ENCODE measurements around the gene CAMK1D.
"Not testable (repeated sequence)": the region's sequence is repeated elsewhere in the genome, so short reads cannot be mapped to it uniquely, and the experiment has no call there.

CAMK1D gene

DNA sequence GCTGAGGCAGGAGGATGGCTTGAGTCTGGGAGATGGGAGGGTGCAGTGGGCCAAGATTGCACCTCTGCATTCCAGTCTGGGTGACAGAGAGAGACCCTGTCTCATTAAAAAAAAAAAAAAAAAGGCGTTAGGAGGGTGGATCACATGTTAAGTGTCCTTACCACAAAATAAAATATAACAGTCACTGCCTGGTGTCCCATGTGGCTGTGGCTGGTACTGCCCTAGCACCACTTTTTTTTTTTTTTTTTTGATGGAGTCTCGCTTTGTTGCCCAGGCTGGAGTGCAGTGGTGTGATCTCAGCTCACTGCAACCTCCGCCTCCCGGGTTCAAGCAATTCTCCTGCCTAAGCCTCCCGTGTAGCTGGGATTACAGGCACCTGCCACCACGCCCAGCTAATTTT is 460.7 kb downstream of the CAMK1D start:
- not testable (repeated sequence) for H3K27me3 ChIP-seq (replicated peaks; ENCODE audit: insufficient read depth, low read length); H3K27ac ChIP-seq (ENCODE audit: low read length); H3K36me3 ChIP-seq (replicated peaks; ENCODE audit: insufficient read depth, low read length); H3K4me2 ChIP-seq (ENCODE audit: low read depth, low read length); H3F3A ChIP-seq (ENCODE audit: insufficient read depth, low read length); H4K20me1 ChIP-seq (ENCODE audit: insufficient read depth, low read length); H3K9me2 ChIP-seq (replicated peaks; ENCODE audit: insufficient read depth, low read length); H3K4me3 ChIP-seq (ENCODE audit: low read length); DNase-seq; H3K79me2 ChIP-seq (ENCODE audit: low read length); H3K9me3 ChIP-seq (replicated peaks; ENCODE audit: insufficient read depth, low read length); H3K9ac ChIP-seq (ENCODE audit: low read length); H2AFZ ChIP-seq (ENCODE audit: low read length); H3K4me1 ChIP-seq (ENCODE audit: low read length)
- TF ChIP-seq, protein P1, sequence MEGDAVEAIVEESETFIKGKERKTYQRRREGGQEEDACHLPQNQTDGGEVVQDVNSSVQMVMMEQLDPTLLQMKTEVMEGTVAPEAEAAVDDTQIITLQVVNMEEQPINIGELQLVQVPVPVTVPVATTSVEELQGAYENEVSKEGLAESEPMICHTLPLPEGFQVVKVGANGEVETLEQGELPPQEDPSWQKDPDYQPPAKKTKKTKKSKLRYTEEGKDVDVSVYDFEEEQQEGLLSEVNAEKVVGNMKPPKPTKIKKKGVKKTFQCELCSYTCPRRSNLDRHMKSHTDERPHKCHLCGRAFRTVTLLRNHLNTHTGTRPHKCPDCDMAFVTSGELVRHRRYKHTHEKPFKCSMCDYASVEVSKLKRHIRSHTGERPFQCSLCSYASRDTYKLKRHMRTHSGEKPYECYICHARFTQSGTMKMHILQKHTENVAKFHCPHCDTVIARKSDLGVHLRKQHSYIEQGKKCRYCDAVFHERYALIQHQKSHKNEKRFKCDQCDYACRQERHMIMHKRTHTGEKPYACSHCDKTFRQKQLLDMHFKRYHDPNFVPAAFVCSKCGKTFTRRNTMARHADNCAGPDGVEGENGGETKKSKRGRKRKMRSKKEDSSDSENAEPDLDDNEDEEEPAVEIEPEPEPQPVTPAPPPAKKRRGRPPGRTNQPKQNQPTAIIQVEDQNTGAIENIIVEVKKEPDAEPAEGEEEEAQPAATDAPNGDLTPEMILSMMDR (IDR thresholded peaks at IDR 0.05; ENCODE audit: low read length), result peak; percentile 6; the same call in 1 of the 2 replicates

DNA sequence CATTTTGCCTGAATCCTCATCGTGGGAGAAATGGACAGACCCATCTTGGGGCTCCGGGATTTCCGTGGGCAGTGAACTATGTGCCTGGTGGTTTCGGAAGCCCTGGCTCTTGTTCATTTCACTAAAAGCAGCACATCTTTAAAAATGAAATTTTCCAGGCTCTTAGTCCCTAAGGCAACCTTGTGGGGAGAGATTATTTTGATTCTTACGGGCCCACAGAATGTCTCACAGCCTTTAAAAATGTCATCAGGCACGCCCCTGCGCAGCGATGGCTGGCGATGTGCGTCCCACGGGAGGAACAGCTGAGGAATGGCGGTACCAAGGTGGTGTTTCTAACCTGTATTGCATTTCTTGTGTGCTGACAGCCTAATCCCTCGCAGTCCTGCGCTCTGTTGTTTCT is 462.5 kb downstream of the CAMK1D start:
- Histone ChIP-seq H3K36me3 (replicated peaks; ENCODE audit: insufficient read depth, low read length) (no peaks in the 10 kb centered on the region), H3K4me2 (ENCODE audit: low read depth, low read length) (no peak overlapping the region), H3K4me3 (ENCODE audit: low read length) (no peak overlapping the region), H4K20me1 (ENCODE audit: insufficient read depth, low read length) (no peaks in the 10 kb centered on the region), H3K27me3 (replicated peaks; ENCODE audit: insufficient read depth, low read length) (no peaks in the 10 kb centered on the region), H3F3A (ENCODE audit: insufficient read depth, low read length) (no peaks in the 10 kb centered on the region), H3K79me2 (ENCODE audit: low read length) (no peaks in the 10 kb centered on the region), H2AFZ (ENCODE audit: low read length) (no peak overlapping the region), H3K4me1 (ENCODE audit: low read length) (no peaks in the 10 kb centered on the region), H3K9me2 (replicated peaks; ENCODE audit: insufficient read depth, low read length) (no peaks in the 10 kb centered on the region), H3K27ac (ENCODE audit: low read length) (no peak overlapping the region), H3K9me3 (replicated peaks; ENCODE audit: insufficient read depth, low read length) (no peaks in the 10 kb centered on the region), H3K9ac (ENCODE audit: low read length) (no peak overlapping the region)
- TF ChIP-seq EZH2phosphoT487 (IDR thresholded peaks at IDR 0.05; ENCODE audit: low read length) (no peak), EZH2 (optimal IDR thresholded peaks at IDR 0.05; ENCODE audit: low read depth, low read length) (no peak)
- TF ChIP-seq, protein P1 (IDR thresholded peaks at IDR 0.05; ENCODE audit: low read length), result no peak
- no peak for DNase-seq

DNA sequence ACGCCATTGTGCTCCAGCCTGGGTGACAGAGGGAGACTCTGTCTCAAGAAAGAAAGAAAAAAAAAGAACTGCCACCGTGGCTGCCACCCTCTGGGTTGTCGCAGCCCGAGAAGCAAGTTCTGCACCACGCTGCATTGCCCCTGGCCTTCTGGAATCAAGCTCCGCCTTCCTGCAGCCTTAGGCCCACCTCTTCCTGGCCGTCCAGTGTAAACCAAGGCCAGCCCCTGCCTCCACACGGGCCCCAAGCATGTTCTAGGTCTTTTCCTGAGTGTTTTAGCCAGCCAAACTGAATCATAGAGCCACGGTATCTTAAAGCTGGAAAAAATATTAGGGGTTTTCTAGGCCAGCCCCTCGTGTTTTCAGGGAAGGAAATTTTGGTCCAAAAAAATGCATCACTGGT is 463.2 kb downstream of the CAMK1D start:
- Histone ChIP-seq H3K9me3 (replicated peaks; ENCODE audit: insufficient read depth, low read length) (no peaks in the 10 kb centered on the region), H3K9ac (ENCODE audit: low read length) (no peak overlapping the region), H3K27ac (ENCODE audit: low read length) (no peak overlapping the region), H3F3A (ENCODE audit: insufficient read depth, low read length) (no peaks in the 10 kb centered on the region), H3K36me3 (replicated peaks; ENCODE audit: insufficient read depth, low read length) (no peaks in the 10 kb centered on the region), H3K4me2 (ENCODE audit: low read depth, low read length) (no peak overlapping the region), H3K4me1 (ENCODE audit: low read length) (no peaks in the 10 kb centered on the region), H3K27me3 (replicated peaks; ENCODE audit: insufficient read depth, low read length) (no peaks in the 10 kb centered on the region), H3K4me3 (ENCODE audit: low read length) (no peak overlapping the region), H4K20me1 (ENCODE audit: insufficient read depth, low read length) (no peaks in the 10 kb centered on the region), H3K9me2 (replicated peaks; ENCODE audit: insufficient read depth, low read length) (no peaks in the 10 kb centered on the region), H3K79me2 (ENCODE audit: low read length) (no peaks in the 10 kb centered on the region), H2AFZ (ENCODE audit: low read length) (no peak overlapping the region)
- TF ChIP-seq, protein P1 (IDR thresholded peaks at IDR 0.05; ENCODE audit: low read length), result no peak
- TF ChIP-seq EZH2phosphoT487 (IDR thresholded peaks at IDR 0.05; ENCODE audit: low read length), result no peak
- TF ChIP-seq EZH2 (optimal IDR thresholded peaks at IDR 0.05; ENCODE audit: low read depth, low read length), result no peak
- DNase-seq, result no peak

DNA sequence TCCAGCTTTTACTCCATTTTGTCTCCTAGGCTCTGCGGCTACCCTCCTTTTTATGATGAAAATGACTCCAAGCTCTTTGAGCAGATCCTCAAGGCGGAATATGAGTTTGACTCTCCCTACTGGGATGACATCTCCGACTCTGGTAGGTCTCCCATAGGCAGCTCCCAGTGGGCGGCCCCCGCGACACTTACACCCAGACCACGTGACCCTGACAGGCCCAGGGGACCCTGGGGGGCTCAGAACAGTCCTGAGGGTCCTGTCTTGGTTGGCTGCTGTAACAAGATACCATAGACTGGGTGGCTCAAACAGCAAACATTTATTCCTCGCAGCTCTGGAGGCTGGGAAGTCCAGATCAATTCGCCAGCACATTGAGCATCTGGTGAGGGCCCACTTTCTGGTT is 464.8 kb downstream of the CAMK1D start:
- no peak for TF ChIP-seq EZH2phosphoT487 (IDR thresholded peaks at IDR 0.05; ENCODE audit: low read length)
- TF ChIP-seq, protein P1 (IDR thresholded peaks at IDR 0.05; ENCODE audit: low read length), result no peak
- no peak for TF ChIP-seq EZH2 (optimal IDR thresholded peaks at IDR 0.05; ENCODE audit: low read depth, low read length)
- Histone ChIP-seq H3K27me3 (replicated peaks; ENCODE audit: insufficient read depth, low read length) (no peaks in the 10 kb centered on the region), H4K20me1 (ENCODE audit: insufficient read depth, low read length) (no peaks in the 10 kb centered on the region), H3F3A (ENCODE audit: insufficient read depth, low read length) (no peaks in the 10 kb centered on the region), H3K9me3 (replicated peaks; ENCODE audit: insufficient read depth, low read length) (no peaks in the 10 kb centered on the region), H3K27ac (ENCODE audit: low read length) (no peak overlapping the region), H3K9ac (ENCODE audit: low read length) (no peak overlapping the region), H3K36me3 (replicated peaks; ENCODE audit: insufficient read depth, low read length) (no peaks in the 10 kb centered on the region), H3K9me2 (replicated peaks; ENCODE audit: insufficient read depth, low read length) (no peaks in the 10 kb centered on the region), H2AFZ (ENCODE audit: low read length) (no peak overlapping the region), H3K4me2 (ENCODE audit: low read depth, low read length) (no peak overlapping the region), H3K4me3 (ENCODE audit: low read length) (no peak overlapping the region), H3K79me2 (ENCODE audit: low read length) (no peaks in the 10 kb centered on the region), H3K4me1 (ENCODE audit: low read length) (no peaks in the 10 kb centered on the region)
- no peak for DNase-seq
